Thymus (tissue), 11 donors: ENCODE measurements around the gene COX7B2. TPM values are rescaled to one million over a fixed set of nuclear protein-coding genes. Genes with fewer than 3 reads are reported as not detected.
A peak's percentile ranks its signal among the peaks of the same experiment; 100 is the strongest.

Experiments used
- DNase-seq, 9 donors: peaks; one replicate each; pipeline ENCODE4 v3.0.0-alpha.2; 2013; ENCODE audit warnings: low spot score in 9 of 9, low read depth in 6 of 9, missing footprints in 1 of 9
- H3K27ac ChIP-seq, 2 donors: one replicate each; pipeline ENCODE4 v1.5.1; 2013; ENCODE audit warnings: control low read depth in 1 of 2, low read depth in 1 of 2, low read length in 1 of 2, mild to moderate bottlenecking in 1 of 2, moderate library complexity in 1 of 2
- H3K27me3 ChIP-seq, 2 donors: one replicate each; pipeline ENCODE4 v1.5.1; 2013; ENCODE audit warnings: low read length in 1 of 2; ENCODE audit not compliant: control insufficient read depth in 2 of 2, insufficient read depth in 1 of 2
- H3K36me3 ChIP-seq, 2 donors: one replicate each; pipeline ENCODE4 v1.5.1; 2013; ENCODE audit warnings: low read length in 1 of 2, mild to moderate bottlenecking in 1 of 2, moderate library complexity in 1 of 2; ENCODE audit not compliant: control insufficient read depth in 2 of 2, insufficient read depth in 2 of 2
- H3K4me1 ChIP-seq, 2 donors: one replicate each; pipeline ENCODE4 v1.5.1; 2013; ENCODE audit warnings: low read length in 2 of 2; ENCODE audit not compliant: control insufficient read depth in 2 of 2, insufficient read depth in 2 of 2
- H3K4me3 ChIP-seq, 2 donors: one replicate each; pipeline ENCODE4 v1.5.1; 2013; ENCODE audit warnings: low read length in 2 of 2, control low read depth in 1 of 2, mild to moderate bottlenecking in 1 of 2
- H3K9me3 ChIP-seq, 2 donors: one replicate each; pipeline ENCODE4 v1.5.1; 2013; ENCODE audit warnings: low read length in 1 of 2, mild to moderate bottlenecking in 1 of 2; ENCODE audit not compliant: control insufficient read depth in 2 of 2, insufficient read depth in 1 of 2
- WGBS: extraction: QIAGEN DNeasy Blood & Tissue Kit; methylation state at CpG from one replicate; pipeline ENCODE4 v1.1.7; 2013; 5-methylcytosine and 5-hydroxymethylcytosine counted together
- polyA plus RNA-seq: library from polyadenylated mRNA; stranded (reverse); fragments of 200-250 nt; gene quantifications from one replicate; pipeline ENCODE4 v1.2.3, GENCODE V29; 2013
- total RNA-seq: library from RNA; stranded (reverse); fragments of 120-200 nt; gene quantifications from one replicate; pipeline ENCODE4 v1.2.4, GENCODE V29; 2013
- donor health status: healthy.

Gene COX7B2
- total and polyA plus RNA-seq, 2 donors = not detected

DNA sequence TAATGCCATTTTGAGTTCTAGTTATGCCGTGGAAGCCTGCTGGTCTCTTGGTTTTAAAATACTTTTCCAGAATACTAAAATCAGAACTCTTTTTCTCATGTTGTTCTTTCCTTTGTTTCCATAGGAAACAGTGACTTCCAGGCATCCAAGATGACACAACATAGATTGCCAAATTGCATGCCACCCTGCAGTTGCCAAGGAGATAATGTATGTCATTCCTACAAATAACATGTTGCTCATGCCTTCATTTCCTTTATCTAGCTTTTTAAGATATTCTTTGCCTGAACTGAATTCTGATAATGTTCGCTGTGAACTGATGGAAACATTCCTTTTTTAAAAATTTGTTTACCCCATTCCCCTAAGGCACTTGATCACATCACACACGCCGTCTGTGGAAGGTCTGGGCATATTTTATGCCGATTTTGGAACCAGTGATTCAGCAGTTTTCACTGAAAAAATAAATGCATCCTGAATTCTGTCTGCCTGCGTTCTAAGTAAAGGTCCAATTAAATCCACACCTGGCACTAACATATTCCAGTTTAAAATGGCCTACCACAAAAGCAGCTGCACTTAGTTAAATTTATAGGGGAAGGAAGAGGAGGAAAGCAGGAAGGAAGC, 38.0 kb upstream of the COX7B2 start:
- H3K27me3 ChIP-seq = no peaks in the 10 kb centered on the region

DNA sequence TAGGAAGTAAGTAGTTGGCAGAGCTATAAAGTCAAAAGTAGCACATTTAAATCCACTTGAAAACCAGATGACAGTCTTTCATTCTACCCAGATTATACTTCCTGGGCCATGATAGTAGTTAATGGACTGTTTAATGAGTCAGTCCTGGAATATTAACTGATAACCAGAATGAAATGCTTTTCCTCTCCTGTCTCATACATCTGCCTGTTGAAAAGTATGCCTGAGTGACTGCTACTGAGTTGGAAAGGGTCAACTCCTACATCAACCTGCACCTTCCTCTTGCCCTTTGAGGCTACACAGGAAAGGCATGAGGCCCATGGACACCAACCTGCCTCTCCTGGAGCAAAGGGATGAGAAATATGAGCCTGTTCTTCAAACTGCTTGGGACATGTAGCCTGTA, 36.0 kb upstream of the COX7B2 start:
- DNase-seq = no peak
- H3K4me1 ChIP-seq = no peaks in the 10 kb centered on the region
- no peaks in the 10 kb centered on the region for H3K9me3 ChIP-seq
- no peak overlapping the region for H3K27ac ChIP-seq
- no peaks in the 10 kb centered on the region for H3K36me3 ChIP-seq
- H3K4me3 ChIP-seq = no peak overlapping the region
- no peaks in the 10 kb centered on the region for H3K27me3 ChIP-seq

More for the DNA sequence above, 38.0 kb upstream of the COX7B2 start:
- 83% methylated on average over 6 of the region's 6 CpGs for WGBS
- H3K27ac ChIP-seq = no peak overlapping the region
- no peaks in the 10 kb centered on the region for H3K4me1 ChIP-seq
- no peak for DNase-seq
- no peaks in the 10 kb centered on the region for H3K36me3 ChIP-seq
- no peaks in the 10 kb centered on the region for H3K9me3 ChIP-seq
- no peak overlapping the region for H3K4me3 ChIP-seq

DNA sequence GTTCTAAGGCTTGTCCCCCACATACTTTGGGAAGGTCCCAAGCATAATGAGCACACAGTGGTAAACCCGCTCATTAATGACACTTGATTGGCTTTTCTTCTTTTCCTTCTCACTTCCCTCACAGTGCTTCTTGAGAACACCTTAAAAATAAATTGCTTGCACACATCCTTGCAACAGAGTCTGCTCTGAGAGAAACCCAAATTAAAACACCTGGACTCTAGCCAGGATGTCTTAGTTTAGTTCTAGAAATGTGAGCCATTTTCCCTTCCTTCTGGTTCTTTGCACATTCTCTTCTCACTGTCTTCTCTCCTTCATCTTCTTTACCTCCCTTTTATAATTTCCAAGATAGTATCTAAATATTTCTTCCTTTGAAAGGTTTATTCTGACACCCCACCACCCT, 35.3 kb upstream of the COX7B2 start:
- H3K9me3 ChIP-seq = no peaks in the 10 kb centered on the region
- WGBS = 96% methylated on average over 1 of the region's 1 CpG
- H3K36me3 ChIP-seq = no peaks in the 10 kb centered on the region
- H3K4me1 ChIP-seq = no peaks in the 10 kb centered on the region
- H3K4me3 ChIP-seq = no peak overlapping the region
- H3K27ac ChIP-seq = no peak overlapping the region
- no peak for DNase-seq
- H3K27me3 ChIP-seq = no peaks in the 10 kb centered on the region

DNA sequence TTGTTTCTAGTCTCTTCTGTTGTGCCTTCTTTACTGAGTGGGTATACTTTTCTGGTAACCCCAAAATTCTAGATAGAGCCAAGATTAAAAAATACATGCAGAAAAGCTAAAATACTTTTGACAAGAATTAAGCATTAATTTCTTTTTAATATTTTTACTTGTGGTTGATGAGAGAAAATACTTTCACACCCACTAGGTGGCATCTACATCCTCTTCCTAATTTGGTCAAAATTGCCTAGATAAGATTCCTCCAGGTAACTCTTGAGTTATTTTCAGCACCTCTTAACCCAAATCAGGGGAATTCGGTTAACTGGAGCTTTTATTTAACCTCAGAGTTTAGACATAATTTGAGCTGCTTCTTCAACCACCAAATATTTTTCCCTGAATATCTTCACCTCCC, 28.4 kb upstream of the COX7B2 start:
- no peaks in the 10 kb centered on the region for H3K27me3 ChIP-seq
- H3K9me3 ChIP-seq = no peaks in the 10 kb centered on the region
- no peak overlapping the region for H3K27ac ChIP-seq
- H3K4me3 ChIP-seq = no peak overlapping the region
- H3K4me1 ChIP-seq = no peaks in the 10 kb centered on the region
- no peaks in the 10 kb centered on the region for H3K36me3 ChIP-seq
- WGBS = 69% methylated on average over 1 of the region's 1 CpG
- no peak for DNase-seq

DNA sequence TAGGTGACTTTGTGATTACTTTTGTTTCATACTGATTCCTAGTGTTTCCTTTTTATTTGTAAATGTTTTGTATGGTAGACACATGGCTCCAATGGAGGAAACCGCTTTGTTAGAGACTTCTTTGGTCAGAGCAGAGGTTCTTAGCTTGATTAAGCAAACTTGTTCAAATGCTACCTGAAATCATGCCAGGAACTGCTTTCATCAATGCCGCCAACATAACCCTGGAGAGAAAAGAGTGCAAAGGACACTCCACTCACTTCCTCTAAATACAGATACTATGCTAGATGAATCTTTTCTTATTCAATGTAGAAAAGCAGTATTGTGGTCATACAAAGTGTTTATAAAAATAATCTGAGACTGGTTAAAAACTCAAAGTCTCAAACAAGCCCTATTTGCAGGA, 25.7 kb upstream of the COX7B2 start:
- no peak for DNase-seq
- 87% methylated on average over 2 of the region's 2 CpGs for WGBS
- Histone ChIP-seq H3K27me3 (no peaks in the 10 kb centered on the region), H3K4me1 (no peaks in the 10 kb centered on the region), H3K9me3 (no peaks in the 10 kb centered on the region), H3K4me3 (no peak overlapping the region), H3K36me3 (no peaks in the 10 kb centered on the region), H3K27ac (no peak overlapping the region)

DNA sequence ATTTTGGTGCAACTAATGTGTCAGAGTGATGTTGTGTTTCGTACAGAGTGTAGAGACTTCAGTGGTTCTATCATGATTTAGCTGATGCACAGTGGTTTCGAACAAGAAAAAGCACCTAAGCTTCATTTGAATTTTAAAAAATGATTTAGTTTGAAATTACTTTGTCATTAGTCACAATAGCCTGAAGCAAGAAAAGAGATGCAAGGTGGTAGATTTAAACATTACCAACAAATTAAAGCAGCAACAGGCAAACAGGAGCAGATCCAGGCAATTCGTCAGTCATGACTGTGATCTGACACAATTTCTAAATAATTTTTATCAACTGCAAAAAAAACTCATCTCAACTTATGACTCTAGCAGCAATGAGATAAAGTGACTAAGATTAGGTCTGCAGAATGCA, 24.6 kb upstream of the COX7B2 start:
- no peaks in the 10 kb centered on the region for H3K36me3 ChIP-seq
- H3K9me3 ChIP-seq = no peaks in the 10 kb centered on the region
- no peak overlapping the region for H3K27ac ChIP-seq
- no peaks in the 10 kb centered on the region for H3K27me3 ChIP-seq
- H3K4me1 ChIP-seq = no peaks in the 10 kb centered on the region
- H3K4me3 ChIP-seq = no peak overlapping the region
- no peak for DNase-seq
- WGBS = 90% methylated on average over 3 of the region's 3 CpGs

DNA sequence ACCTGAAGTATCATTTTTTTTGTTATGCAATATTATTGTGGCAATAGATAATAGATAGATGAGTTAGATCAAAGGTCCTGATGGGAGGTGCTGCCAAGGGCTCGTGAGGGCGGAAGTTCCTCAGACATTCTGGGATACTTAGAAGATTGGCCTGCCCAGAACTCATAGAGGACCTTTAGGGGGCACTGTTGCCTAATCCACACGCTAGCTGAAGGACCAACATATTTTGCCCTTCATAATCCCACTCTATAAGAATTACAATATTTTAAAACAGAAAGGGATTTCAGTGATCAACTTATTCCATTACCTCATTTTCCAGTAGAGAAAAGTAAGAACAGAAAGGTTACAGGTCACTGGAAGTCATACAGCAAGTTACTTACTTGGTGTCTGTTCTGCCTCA, 22.9 kb upstream of the COX7B2 start:
- H3K9me3 ChIP-seq = no peaks in the 10 kb centered on the region
- H3K27me3 ChIP-seq = no peaks in the 10 kb centered on the region
- DNase-seq = peak in 4 of 9 donors; percentile 2 to 10 (median 2)

DNA sequence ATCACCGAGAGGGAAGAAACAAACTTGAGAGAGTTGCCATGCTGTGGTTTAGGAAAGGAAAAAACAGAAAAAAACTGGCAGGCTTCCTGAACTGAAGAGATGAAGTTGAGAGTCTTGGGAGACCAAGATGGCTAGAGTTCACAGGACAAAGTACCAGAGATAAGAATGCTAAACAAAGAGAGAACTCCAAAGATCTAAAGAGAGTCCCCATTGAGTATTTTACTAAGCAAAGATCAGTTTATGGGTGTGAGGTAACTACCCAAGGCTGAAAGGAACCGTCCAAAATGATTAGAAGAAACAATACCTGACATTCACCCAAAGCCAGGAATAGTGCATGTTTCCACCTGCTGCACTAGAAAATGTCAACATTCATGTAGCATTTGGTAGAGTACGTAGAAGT, 21.8 kb upstream of the COX7B2 start:
- Histone ChIP-seq H3K4me3 (no peak overlapping the region), H3K27me3 (no peaks in the 10 kb centered on the region), H3K9me3 (no peaks in the 10 kb centered on the region), H3K27ac (no peak overlapping the region), H3K4me1 (no peaks in the 10 kb centered on the region), H3K36me3 (no peaks in the 10 kb centered on the region)
- 73% methylated on average over 3 of the region's 3 CpGs for WGBS
- no peak for DNase-seq

More for the DNA sequence above, 22.9 kb upstream of the COX7B2 start:
- Histone ChIP-seq H3K36me3 (no peaks in the 10 kb centered on the region), H3K4me1 (no peaks in the 10 kb centered on the region), H3K4me3 (no peak overlapping the region), H3K27ac (no peak overlapping the region)
- 20% methylated on average over 3 of the region's 3 CpGs for WGBS

DNA sequence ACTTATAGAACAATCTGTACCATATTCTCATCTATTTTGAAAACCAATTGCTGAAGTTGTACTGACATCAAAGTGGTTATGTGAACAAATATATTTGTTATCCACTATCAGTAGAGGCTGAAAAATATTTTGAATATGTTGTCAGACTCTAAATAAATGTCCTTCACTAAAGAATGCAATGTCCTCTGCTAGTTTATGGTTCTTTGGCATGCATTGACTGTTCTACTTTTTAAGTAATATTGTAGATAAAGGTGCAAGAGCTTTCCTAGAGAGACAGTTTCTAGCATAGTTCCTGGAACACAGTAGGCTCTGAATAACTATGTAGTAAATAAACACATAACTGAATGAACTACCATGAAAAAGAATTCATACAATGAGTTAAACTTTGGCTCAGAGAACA, 18.2 kb upstream of the COX7B2 start:
- Histone ChIP-seq H3K9me3 (no peaks in the 10 kb centered on the region), H3K27ac (no peak overlapping the region), H3K27me3 (no peaks in the 10 kb centered on the region), H3K4me1 (no peaks in the 10 kb centered on the region), H3K36me3 (no peaks in the 10 kb centered on the region), H3K4me3 (no peak overlapping the region)
- no peak for DNase-seq
